Stimulated activated CD4-positive, alpha-beta T cell treated with anti-CD3 and anti-CD28 coated beads, TNF-alpha, amount 100 ng/mL, for 1 hour (primary cell): ENCODE measurements around the gene CRYL1.

Experiments
- DNase-seq, 3 donors: peaks; one replicate each; pipeline ENCODE4 v3.0.0-alpha.2; 2020; ENCODE audit warnings: low read depth in 3 of 3, low spot score in 1 of 3

The CRYL1 gene

GRCh38 chr13:20495087-20496023 lies 30.3 kb downstream of the CRYL1 start:
- DNase-seq = peak; percentile 24 to 27 (median 26)

GRCh38 chr13:20494656-20495055 lies 31.0 kb downstream of the CRYL1 start:
- no peak for DNase-seq

GRCh38 chr13:20492641-20493040 lies 33.0 kb downstream of the CRYL1 start:
- peak in 1 of 3 donors; percentile 53 for DNase-seq

- no peak for DNase-seq
Measured at GRCh38 chr13:20491926-20492435, 33.7 kb downstream of the CRYL1 start.

- peak in 1 of 3 donors; percentile 17 for DNase-seq
Measured at GRCh38 chr13:20489185-20489820, 36.4 kb downstream of the CRYL1 start.

GRCh38 chr13:20487927-20488326 lies 37.7 kb downstream of the CRYL1 start:
- DNase-seq = no peak

- DNase-seq = no peak
Measured at GRCh38 chr13:20482787-20483186, 42.9 kb downstream of the CRYL1 start.

- no peak for DNase-seq
Measured at GRCh38 chr13:20482275-20482761, 43.3 kb downstream of the CRYL1 start.

GRCh38 chr13:20477394-20477793 lies 48.3 kb downstream of the CRYL1 start:
- no peak for DNase-seq

- peak; percentile 12 to 31 (median 22) for DNase-seq
Measured at GRCh38 chr13:20475927-20476691, 49.5 kb downstream of the CRYL1 start.

GRCh38 chr13:20474515-20474914 lies 51.1 kb downstream of the CRYL1 start:
- no peak for DNase-seq

GRCh38 chr13:20473888-20474287 lies 51.8 kb downstream of the CRYL1 start:
- DNase-seq = no peak

GRCh38 chr13:20473139-20473538 lies 52.5 kb downstream of the CRYL1 start:
- DNase-seq = no peak

GRCh38 chr13:20472531-20472930 lies 53.1 kb downstream of the CRYL1 start:
- DNase-seq = no peak

GRCh38 chr13:20470136-20470535 lies 55.5 kb downstream of the CRYL1 start:
- no peak for DNase-seq

GRCh38 chr13:20466371-20466770 lies 59.3 kb downstream of the CRYL1 start:
- no peak for DNase-seq

GRCh38 chr13:20465218-20465879 lies 60.3 kb downstream of the CRYL1 start:
- no peak for DNase-seq

GRCh38 chr13:20462921-20463320 lies 62.7 kb downstream of the CRYL1 start:
- DNase-seq = no peak

GRCh38 chr13:20462533-20462915 lies 63.1 kb downstream of the CRYL1 start:
- no peak for DNase-seq

- DNase-seq = no peak
Measured at GRCh38 chr13:20461860-20462532, 63.7 kb downstream of the CRYL1 start.
